Loucy (cell line): ENCODE measurements around the gene ARHGEF17.
A peak's percentile ranks its signal among the peaks of the same experiment; 100 is the strongest.

ENCODE experiments used
- H2AFZ ChIP-seq: fragments of 200-600 bp; sonication (generic); 2 replicates; pipeline ENCODE4 v1.6.0; 2016; ENCODE audit warnings: antibody characterized with exemption, mild to moderate bottlenecking, low read length, moderate library complexity
- H3F3A ChIP-seq: fragments of 200-600 bp; 2 replicates; pipeline ENCODE4 v1.6.0; 2016; ENCODE audit warnings: antibody characterized with exemption, low read depth, mild to moderate bottlenecking
- H3K27me3 ChIP-seq: fragments of 200-600 bp; sonication (generic); 2 replicates; pipeline ENCODE4 v1.6.1; 2014; ENCODE audit warnings: low read length, mild to moderate bottlenecking; ENCODE audit not compliant: insufficient read depth, poor library complexity, severe bottlenecking
- H3K36me3 ChIP-seq: fragments of 200-600 bp; sonication (generic); 2 replicates; pipeline ENCODE4 v1.6.1; 2016; ENCODE audit warnings: low read length; ENCODE audit not compliant: insufficient read depth
- H3K4me1 ChIP-seq: fragments of 200-600 bp; sonication (generic); 2 replicates; pipeline ENCODE4 v1.5.1; 2014; ENCODE audit warnings: low read length, mild to moderate bottlenecking; ENCODE audit not compliant: insufficient read depth, poor library complexity, severe bottlenecking
- H3K4me2 ChIP-seq: fragments of 200-600 bp; sonication (generic); 2 replicates; pipeline ENCODE4 v1.6.0; 2014; ENCODE audit warnings: antibody characterized with exemption, low read length, low read depth, mild to moderate bottlenecking; ENCODE audit not compliant: poor library complexity, severe bottlenecking
- H3K4me3 ChIP-seq: fragments of 200-600 bp; sonication (generic); 2 replicates; pipeline ENCODE4 v1.5.1; 2014; ENCODE audit warnings: low read length, mild to moderate bottlenecking, mixed read lengths; ENCODE audit not compliant: poor library complexity, severe bottlenecking
- H3K79me2 ChIP-seq: fragments of 200-600 bp; sonication (generic); 2 replicates; pipeline ENCODE4 v1.6.1; 2014; ENCODE audit warnings: low read length; ENCODE audit not compliant: insufficient read depth
- H3K9ac ChIP-seq: fragments of 200-600 bp; sonication (generic); 2 replicates; pipeline ENCODE4 v1.6.0; 2014; ENCODE audit warnings: mild to moderate bottlenecking, low read depth, low read length, moderate library complexity; ENCODE audit not compliant: poor library complexity, severe bottlenecking
- H3K9me2 ChIP-seq: fragments of 200-600 bp; sonication (generic); replicated peaks from 2 replicates; pipeline ENCODE4 v1.6.1; 2016; ENCODE audit warnings: low read depth, low read length, mixed read lengths
- H3K9me3 ChIP-seq: fragments of 200-600 bp; sonication (generic); 2 replicates; pipeline ENCODE4 v1.6.1; 2014; ENCODE audit warnings: mild to moderate bottlenecking, antibody characterized with exemption, low read length, low read depth; ENCODE audit not compliant: insufficient read depth
- H4K20me1 ChIP-seq: fragments of 200-600 bp; sonication (generic); 2 replicates; pipeline ENCODE4 v1.6.0; 2014; ENCODE audit warnings: antibody characterized with exemption, low read length, mild to moderate bottlenecking; ENCODE audit not compliant: insufficient read depth, poor library complexity, severe bottlenecking
- CTCF ChIP-seq: fragments of 200-600 bp; sonication (generic); conservative IDR thresholded peaks from 2 replicates; pipeline ENCODE4 v1.5.1; 2014; ENCODE audit warnings: mild to moderate bottlenecking, antibody characterized with exemption, low read length
- EZH2phosphoT487 ChIP-seq: fragments of 200-600 bp; IDR thresholded peaks from 2 replicates; pipeline ENCODE4 v1.6.1; 2018; ENCODE audit warnings: antibody characterized with exemption, mild to moderate bottlenecking, moderate library complexity, borderline replicate concordance

ARHGEF17 gene

DNA sequence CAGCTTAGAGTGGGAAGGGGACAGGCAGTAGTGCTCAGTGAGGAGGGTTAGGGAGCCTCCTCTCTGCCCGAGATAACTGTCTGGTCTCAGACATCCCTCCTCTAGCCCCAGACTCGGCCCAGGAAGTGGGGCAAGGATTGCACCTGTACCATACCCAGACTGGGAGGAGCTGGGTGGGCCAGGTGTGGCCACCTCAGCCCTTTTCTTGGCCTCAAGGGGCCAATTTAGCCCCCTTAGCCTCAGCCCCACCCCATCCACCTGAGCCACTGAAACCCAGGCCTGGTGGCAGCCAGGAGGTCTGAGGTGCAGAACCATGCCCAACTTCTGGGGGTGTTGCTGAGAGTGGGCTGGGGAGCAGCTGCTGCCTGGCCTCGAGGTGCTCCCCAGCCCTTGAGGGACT is 74.7 kb downstream of the ARHGEF17 start:
- H3K27me3 ChIP-seq: no peaks in the 10 kb centered on the region
- no peaks in the 10 kb centered on the region for H3K9me2 ChIP-seq
- peaks cover 78% of the 10 kb centered on the region for H4K20me1 ChIP-seq
- no peaks in the 10 kb centered on the region for H3K9me3 ChIP-seq
- H3K4me1 ChIP-seq: peaks cover 90% of the 10 kb centered on the region
- no peaks in the 10 kb centered on the region for H3K36me3 ChIP-seq
- H3K79me2 ChIP-seq: peaks cover 100% of the 10 kb centered on the region
- H3F3A ChIP-seq: no peaks in the 10 kb centered on the region
- H3K4me2 ChIP-seq: peak overlapping the region; percentile 87
- TF ChIP-seq EZH2phosphoT487 (no peak), CTCF (no peak)
- H3K9ac ChIP-seq: peak overlapping the region; percentile 33
- H3K4me3 ChIP-seq: no peak overlapping the region
- H2AFZ ChIP-seq: no peak overlapping the region

GRCh38 chr11:73383249-73384124 is 75.4 kb downstream of the ARHGEF17 start:
- Histone ChIP-seq H3K4me1 (peaks cover 83% of the 10 kb centered on the region), H4K20me1 (peaks cover 71% of the 10 kb centered on the region), H3K4me2 (peak overlapping the region; percentile 87)

DNA sequence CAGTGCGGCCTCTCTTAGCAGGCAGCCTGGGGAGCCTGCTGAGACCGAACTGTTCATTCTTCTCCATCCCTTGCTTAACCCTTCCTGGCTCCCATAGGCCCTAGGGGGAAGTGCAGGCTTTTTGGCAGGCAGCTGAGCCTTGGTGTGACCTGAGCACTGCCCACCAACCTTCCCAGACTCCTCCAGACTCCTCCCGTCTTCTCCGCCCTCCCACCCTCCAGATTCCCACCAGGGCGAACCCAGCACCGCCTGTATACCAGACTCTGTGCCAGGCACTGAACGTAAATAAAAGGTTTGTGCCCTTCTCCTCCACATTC is 76.0 kb downstream of the ARHGEF17 start:
- H3K9me2 ChIP-seq: no peaks in the 10 kb centered on the region
- H3K36me3 ChIP-seq: no peaks in the 10 kb centered on the region; the same call in 1 of the 2 replicates
- H3K4me1 ChIP-seq: peaks cover 77% of the 10 kb centered on the region
- H3F3A ChIP-seq: no peaks in the 10 kb centered on the region
- no peak for TF ChIP-seq CTCF
- no peak for TF ChIP-seq EZH2phosphoT487
- no peaks in the 10 kb centered on the region for H3K9me3 ChIP-seq
- H3K27me3 ChIP-seq: no peaks in the 10 kb centered on the region
- no peak overlapping the region for H2AFZ ChIP-seq
- H3K4me2 ChIP-seq: peak overlapping the region; percentile 87
- peaks cover 99% of the 10 kb centered on the region for H3K79me2 ChIP-seq
- peaks cover 65% of the 10 kb centered on the region for H4K20me1 ChIP-seq
- no peak overlapping the region for H3K4me3 ChIP-seq
- peak overlapping the region; percentile 16 for H3K9ac ChIP-seq

More at GRCh38 chr11:73383249-73384124, 75.4 kb downstream of the ARHGEF17 start:
- no peaks in the 10 kb centered on the region for H3K27me3 ChIP-seq
- no peak for TF ChIP-seq CTCF
- TF ChIP-seq EZH2phosphoT487: no peak
- H3K79me2 ChIP-seq: peaks cover 100% of the 10 kb centered on the region
- H3K9me2 ChIP-seq: no peaks in the 10 kb centered on the region
- no peaks in the 10 kb centered on the region for H3K36me3 ChIP-seq
- H3K4me3 ChIP-seq: no peak overlapping the region
- no peaks in the 10 kb centered on the region for H3K9me3 ChIP-seq
- peak overlapping the region; percentile 33 for H3K9ac ChIP-seq
- no peaks in the 10 kb centered on the region for H3F3A ChIP-seq
- H2AFZ ChIP-seq: no peak overlapping the region
